ENCODE data around the gene PRKAG2.
"Not testable (repeated sequence)": the region's sequence is repeated elsewhere in the genome, so short reads cannot be mapped to it uniquely, and the experiment has no call there.

Gene PRKAG2

DNA sequence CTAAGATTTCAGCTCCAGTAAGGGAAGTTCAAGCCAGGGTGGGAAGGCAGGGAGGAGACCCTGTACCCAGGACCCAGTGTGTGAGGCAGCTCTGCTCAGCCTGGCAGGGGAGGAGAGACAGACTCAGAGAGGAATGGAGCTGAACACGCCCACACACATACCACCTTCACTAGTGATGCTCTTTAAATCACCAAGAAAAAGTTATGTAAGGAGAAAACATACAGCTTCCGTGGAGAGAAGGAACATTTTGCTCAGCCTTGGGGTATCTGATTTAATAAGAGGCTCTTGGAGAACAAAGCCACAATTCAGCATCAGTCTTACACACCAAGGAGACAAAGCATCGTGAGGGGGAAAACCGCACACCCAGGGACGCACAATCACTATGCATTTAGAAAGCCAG is 62.9 kb downstream of the PRKAG2 start:
- no peak for DNase-seq

DNA sequence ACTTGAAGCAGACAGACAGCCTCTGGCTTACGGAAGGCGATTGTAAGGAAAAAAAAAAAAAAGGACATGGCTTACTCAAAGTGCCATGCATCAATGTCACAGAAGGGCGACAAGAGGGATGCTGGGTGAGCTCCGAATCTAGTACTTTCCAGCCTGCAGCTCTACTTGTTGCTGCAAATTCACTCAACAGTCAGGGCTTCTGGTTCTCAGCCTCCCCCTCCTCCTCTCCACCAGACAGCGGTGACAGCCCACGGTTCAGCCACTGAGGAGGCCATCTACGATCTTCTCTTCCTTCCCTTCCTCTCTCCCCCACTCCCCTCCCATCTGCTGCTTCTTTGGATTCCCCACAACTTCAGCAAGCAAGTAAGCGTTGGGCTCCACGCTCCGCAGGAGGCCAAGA is 63.5 kb downstream of the PRKAG2 start:
- DNase-seq, result no peak

DNA sequence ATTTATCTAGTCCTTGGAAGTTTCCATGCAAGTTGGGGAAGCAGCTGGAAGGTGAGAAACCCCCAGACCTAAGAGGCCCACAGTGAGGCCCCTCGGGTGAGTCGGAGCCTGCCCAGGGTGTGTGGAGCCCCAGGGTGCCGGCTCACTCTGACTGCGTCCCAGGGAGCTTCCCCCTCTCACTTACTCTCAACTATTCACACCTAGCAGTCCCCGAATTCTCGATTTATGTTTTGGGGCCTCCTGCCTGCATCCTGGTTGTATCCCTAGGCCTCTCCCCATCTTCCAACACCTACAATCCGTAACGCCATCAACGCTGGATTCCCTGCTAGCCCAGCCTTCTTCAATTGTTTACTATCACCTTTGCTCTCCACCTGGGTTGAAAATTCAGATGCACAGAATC is 63.9 kb downstream of the PRKAG2 start:
- DNase-seq, result no peak

DNA sequence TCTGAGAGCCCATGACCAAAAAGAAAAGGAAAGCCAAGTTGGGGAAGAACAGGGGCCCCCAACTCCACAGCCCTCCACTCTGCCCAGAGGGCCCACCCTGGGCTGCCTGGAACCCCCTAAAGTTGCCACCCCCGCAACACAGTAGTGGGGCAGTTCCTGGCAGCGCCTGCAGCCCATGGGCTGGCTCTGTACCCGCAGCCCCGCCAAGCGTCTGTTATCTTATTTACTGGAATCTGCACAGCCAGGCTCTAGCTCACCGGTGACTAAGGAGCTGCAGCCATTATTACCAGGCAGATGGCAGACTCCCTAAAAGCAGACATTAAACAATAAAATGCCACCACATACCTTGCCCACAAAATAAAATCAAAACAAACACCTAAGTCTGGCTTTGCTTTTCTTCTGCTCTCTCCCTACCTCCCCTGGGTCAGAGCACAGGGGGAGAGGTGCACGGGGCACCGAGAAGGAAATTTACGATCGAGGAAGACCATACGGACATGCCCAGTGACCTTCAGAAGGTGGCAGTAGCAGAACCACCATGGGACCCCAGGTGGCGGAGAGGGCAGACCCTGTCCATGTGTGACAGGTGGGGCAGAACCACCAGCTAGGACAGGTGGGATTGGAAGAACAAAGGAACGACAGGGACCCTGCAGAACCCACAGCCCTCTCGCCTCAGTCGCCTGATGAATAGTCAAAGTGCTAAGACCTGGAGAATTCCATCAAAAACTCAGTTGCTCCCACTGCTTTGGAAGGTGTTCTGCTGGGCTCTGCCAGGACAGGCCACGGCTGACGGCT is 66.3 kb downstream of the PRKAG2 start:
- no peak for DNase-seq

DNA sequence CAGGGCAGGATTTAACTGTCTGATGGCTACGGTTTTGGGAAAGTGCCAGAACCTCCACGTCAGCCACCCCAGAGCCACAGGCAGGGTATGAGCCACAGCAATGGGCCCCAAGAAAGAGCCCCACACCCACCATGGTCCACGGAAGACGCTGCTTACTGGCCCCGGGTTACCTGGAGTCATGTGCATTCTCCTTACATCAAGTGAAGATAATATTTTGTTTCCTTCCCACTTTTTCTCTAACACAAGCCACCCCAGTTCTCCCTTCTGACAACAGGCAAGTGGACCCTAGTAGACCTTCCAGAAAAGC is 67.1 kb downstream of the PRKAG2 start:
- no peak for DNase-seq

DNA sequence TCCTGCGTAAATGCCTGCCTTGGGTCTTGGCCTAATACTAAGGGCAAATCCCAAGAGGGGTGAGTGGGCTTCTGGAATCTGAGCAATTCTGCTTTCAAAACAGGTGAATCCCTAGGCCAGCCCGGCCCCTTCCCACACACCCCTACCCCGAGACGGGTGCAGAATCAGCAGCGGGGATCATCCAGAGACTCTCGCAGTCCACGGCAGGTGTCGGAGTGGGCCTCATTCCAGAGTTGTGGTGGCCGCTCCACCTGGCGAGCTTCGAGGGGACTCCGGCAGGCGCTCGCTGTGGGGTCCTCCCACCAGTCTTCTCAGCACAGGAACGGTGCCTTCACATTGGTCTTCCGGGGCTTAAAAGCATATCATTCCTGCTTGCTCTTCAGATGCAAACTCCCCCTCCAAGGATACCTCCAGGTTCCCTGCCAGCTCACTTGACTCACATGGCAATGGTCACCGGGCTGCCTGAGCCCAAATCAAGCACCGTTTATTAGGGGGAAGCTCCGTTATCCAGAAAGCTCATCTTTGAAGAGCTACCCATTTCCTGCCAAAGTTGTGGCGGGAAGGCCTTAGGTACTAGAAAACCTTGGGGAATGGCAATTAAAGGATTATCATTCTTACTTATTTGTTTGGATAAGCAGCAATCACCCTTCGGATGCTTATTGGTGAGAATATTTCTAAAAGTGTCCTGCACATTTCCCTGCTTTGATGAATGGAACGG is 67.6 kb downstream of the PRKAG2 start:
- DNase-seq, result no peak

DNA sequence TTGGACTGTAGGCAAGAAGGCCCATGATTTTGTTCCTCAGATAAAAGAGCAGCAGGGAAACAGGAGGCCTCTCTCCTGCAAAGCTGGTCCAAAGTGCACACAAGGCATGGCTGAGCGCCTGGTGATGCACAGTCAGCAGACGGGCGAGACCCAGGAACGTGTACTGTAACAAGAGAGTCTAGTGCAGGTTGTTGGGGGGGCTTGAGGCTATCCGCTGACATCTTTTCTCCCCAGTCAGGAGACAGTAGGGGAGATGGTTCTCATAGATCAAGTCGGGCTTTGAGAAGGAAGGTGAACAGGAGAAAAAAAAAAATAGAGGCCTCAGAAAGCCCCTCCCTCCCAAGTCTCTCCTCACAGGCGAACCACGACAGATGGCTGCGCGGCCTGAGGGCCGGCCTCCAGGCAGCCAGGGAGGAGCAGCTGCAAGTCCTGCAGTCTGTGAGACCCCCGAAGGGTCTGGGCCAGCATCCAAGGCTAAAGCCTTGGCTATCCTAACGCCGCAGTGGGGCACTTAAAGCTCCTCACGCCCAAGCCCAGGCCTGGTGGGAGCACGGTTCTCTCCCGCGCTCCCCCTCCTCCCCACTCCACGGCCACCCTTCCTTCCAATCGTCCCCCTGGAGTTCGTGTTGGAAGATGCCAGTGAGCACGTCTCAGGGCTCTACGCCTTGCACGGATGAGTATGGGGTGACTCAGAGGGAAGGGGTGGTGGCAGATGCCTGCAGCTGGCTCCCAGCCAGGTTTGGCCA is 68.3 kb downstream of the PRKAG2 start:
- DNase-seq, result no peak

DNA sequence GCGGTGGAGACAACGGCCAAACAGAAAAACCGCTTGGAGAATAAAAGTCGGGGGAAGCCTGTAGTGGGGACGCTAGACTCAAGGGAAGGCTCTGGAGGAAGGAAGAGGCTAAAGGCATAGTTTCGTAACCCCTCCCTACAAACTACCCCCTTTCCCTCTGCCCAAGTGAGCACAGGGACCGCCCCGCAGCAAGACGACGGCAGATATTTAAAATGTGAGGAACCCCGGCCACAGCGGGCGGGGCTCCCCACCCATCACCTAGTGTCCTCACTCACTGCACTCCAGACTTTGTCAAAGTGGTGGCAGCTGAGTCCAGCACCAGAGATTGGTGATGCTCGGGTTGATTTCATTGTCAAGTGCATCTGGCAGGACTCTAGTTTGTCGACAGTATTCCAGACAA is 69.1 kb downstream of the PRKAG2 start:
- no peak for DNase-seq

DNA sequence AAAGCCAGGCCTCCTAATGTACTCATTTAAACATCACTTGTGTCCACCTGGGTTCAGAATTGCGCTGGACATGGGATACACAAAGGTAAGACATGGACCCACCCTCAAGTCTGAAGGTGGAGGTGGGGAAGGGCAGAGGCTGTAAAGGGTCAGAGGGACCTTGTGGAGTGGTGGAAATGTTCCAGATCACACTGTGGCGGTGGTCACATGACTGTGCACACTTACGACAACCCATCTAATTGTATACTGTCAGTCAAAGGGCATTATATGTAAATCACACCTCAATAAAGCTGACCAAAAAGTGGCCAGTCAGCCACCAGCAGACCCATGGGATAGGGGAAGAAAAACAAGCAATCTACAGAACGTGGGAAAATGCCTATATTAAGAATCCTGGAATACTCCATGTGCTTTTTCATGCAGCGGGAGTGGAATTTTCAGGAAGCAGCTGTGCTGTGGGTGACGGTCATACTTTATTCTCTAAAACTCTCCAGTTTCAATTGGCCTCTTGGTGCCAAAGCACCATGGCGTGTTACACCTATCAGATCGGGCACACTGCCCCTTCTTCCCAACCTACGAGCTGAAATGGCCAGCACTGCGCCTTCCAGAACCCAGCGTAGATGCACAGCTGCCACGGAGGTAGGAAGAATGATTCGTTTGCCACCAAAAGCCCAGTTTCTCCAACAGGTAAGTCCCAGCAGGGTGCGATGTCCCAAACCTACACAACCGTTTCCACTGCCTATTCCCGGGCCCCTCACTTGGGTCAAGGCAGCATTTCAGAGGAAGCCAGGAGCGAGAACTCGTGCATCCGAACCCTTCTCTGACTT is 69.8 kb downstream of the PRKAG2 start:
- no peak for DNase-seq

DNA sequence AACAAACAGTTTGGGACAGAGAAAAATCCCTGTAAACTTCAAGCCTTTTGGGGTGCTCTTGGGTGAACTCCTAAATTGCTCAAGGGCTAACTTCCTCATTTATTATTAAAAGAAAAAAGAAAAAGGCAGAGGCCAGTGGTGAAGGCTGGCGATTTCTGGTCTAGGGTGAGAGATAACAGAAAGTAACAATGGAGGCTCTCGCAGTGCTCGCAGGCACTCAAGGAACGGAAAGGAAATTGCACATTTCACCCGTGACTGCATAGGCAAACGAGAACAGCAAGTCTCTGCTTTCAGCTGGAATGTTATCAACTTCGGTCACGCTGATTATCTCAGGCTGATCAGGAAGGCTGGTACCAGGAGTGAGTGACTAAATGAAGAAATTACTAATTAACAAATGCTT is 70.7 kb downstream of the PRKAG2 start:
- no peak for DNase-seq

DNA sequence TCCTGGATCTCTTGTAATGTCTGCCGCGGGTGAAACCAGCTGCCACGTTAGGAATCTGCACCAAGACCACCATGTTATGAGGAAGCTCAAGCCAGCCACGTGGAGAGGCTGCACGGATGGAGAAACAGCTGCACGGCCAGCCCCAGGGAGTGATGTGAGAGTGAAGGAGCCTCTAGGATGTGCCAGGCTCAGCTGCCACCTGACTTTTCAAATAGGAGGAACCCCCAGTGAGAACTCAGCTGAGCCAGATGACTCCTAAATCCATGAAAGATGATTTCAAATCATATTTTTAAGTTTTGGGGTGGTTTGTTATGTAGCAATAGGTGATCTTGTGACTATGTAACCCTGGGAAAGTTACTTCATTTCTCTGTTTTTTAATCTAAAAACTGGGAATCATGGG is 71.7 kb downstream of the PRKAG2 start:
- no peak for DNase-seq

DNA sequence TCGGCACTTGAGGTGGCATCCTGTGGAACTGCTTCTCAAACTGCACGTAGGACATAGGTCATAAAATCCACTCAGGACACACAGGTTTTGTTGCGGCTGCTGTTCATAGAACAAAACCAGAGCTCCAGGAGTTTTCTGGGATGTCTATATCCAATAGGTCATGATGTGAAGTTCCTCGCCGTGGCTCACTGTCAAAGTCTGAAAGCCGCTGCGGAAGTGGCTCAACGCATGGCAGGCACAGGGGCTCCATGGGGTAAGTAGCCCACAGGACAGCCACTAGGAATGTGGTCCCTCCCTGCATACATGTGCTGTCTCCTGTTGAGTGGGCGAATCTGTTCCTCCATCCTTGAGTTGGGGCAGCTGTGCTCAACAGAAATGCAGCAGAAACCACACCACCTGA is 72.2 kb downstream of the PRKAG2 start:
- no peak for DNase-seq

DNA sequence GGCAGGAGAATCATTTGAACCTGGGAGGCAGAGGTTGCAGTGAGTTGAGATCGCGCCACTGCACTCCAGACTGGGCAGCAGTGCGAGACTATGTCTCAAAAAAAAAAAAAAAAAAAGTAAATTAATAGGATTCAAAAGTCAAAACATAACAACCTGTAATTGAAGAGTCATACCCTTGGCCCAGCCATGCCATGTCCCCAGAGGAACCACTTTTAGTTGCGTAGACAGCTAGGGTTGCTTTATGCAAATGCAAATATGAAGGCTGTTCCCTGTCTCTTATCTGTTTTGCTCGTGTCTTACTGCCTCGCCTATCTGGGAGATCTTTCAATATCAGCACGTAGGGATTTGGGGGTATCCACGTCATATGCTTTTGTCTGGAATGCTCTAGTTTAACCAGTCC is 73.1 kb downstream of the PRKAG2 start:
- no peak for DNase-seq

DNA sequence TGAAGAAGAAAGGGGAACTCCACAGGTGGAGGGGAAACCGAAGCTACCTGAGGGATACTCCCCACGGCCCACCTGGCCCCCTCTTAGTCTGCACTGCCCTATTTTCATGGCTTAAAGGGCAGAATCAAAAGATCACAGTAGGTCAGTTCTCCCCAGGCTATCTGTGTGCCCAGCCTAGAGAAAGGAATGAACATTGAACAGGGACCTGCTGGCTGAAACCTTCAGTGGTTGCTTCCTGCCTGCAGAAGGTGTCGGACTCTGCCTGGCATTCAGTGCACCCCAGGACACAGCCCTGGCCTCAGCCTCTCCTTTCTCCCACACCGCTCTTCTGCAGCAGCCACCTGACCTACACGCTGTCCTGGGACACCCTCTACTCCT is 74.5 kb downstream of the PRKAG2 start:
- no peak for DNase-seq

DNA sequence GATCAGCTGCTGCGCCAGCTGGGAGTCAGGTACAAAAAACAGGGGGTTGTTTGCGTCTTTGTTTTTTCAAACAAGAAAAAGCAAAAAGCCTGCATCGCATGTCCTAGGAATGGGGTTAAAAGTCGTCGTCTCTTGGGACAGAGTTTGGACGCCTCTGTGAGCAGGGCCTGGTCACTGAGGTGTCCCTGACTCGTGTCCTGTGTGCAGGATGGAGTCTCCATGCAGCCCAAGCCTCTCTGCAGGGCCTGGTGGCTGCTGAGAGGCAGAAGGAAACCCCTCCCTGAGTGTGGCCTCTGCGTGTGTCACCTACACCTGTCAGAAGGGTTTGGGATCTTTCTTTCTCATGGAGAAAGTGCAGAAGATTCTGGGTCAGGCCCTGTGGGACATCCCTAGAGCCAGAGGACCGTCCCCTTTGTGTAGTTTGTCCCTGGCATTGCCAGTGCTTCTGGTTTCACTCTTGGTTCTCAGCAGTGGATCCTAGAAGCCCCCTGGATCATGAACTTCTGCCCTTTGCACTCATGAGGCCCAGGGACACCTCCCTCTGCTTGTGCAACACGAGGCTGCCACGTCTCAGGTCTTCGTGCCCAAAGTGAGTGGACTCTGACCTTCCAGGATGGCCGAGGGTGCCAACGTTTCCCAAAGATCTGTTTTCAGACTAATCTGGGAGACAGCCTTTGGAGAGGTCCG is 75.0 kb downstream of the PRKAG2 start:
- DNase-seq, result no peak

DNA sequence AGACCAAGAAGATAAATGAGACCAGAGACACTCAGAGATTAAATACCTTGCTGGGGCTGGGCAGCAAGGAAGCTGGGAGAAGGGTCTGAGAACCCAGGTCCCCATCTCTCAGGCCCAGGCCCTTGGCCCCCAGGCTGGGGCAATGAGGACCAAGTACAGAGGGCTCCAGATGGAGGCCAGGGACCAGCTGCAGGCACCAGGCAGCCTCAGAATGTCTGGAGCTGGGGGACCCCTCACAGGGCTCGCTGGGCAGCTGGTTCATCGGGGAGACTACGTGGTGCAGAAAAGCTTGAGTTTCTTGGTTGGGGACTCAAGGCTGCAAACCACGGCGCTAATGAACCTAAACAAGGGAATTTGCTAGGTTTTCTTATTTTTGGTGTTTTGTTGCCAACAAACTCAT is 75.6 kb downstream of the PRKAG2 start:
- no peak for DNase-seq

DNA sequence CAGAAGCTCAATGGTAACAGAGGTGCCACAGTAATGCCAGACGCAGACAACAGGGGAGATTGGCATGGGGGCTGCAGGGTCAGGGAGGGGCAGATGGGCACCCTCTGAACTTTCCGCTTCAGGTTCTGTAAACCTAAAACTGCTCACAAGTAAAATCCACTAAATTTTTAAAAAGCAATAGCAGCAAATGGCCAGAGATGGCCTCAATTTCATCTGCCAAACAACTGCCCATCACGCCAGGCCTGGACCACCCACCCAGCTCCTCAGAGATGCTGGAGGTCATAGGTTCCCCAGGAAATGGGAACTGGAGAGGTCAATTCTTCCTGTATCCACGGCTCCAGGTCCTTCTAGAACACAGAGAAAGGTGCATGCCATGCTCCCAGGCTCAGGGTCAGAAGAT is 76.1 kb downstream of the PRKAG2 start:
- no peak for DNase-seq

DNA sequence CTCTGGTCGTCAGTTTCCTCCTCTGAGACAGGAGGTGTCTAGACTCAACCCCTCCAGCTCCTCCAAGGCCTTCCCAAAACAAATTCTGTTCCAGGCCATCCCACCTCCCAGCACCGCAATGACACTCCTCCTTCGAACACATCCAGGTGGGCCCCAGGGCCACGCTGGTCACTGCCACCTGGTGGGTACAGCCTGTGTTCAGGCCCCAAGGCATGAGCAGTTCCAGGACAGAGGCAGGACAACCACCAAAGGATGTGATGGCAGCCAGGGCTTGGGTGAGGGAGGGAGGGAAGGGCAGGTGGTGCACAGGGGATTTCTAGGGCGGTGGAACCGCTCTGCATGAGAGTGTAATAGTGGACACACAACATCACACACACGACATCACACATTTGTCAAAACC is 76.5 kb downstream of the PRKAG2 start:
- DNase-seq, result no peak

DNA sequence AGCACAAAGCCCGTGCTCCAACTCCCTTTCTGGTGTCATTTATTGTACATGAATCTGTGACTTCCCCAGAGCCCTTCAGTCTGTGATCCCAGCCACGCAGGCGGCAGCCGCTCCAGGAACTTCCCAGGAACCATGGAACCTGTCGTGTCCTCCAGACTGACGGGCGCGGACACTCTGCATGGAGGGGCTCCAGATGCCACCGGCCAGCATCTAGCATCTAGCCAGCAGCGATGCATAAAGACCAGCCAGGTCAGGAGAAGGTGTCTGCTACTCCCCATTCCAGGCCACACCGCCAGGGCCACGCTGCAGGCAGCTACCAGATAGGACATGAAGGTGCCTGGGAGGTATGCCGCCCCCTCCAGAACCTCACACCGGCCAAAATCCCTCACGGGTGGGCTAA is 77.4 kb downstream of the PRKAG2 start:
- DNase-seq, result no peak

DNA sequence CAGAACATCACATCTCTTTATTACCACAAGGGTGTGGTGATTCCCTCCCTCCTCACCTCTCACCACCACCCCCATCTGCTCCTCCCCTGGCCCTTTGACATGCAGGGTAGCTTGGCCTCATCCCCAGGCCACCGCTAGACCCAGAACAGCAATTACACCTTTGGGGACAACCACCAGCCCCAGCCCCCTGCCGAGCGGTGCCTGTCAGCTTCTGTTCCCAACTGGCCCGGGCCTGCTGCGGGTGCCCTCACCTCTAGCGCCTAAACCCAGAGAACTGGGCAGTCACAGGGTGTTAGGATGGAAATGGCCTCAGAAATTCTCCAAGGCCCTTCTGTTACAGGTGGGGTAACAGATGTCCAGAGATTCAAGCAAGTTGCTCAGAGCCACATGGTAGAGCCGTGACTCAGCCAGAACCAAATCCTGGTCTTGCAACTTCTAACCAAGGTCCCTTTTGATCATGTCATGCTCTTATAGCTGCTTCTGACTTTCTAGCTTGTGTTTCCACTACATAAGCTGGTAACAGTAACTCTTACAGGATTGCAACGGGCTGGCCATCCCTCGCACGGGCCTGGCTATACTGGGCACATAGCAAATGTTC is 78.0 kb downstream of the PRKAG2 start:
- no peak for DNase-seq

DNA sequence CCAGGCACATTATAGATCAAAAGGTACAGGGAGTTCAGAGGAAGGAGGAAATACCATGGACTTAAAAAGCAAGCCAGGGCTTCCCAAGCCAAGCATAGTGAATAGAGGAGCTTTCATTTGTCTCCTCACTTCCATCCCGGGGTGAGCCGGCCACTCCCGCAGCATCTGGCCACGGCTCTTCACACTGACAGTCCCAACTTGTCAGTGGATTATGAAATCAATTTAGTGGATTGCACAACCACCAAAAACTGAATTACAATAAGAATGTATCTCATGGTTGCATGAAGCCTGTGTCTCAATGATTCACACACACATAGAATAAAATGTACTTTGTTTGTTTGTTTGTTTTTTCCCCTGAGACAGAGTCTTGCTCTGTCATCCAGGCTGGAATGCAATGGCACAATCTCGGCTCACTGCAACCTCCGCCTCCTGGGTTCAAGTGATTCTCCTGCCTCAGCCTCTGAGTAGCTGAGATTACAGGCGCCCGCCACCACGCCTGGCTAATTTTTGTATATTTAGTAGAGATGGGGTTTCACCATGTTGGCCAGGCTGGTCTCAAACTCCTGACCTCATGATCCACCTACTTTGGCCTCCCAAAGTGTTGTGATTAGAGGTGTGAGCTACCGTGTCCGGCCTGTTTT is 79.1 kb downstream of the PRKAG2 start:
- not testable (repeated sequence) for DNase-seq
